NCI-H1417 treated with DMSO at 0.1 percent for 48 hours (cell line): Measurements from ENCODE around the gene ATP5PF.
"Not testable (repeated sequence)": the region's sequence is repeated elsewhere in the genome, so short reads cannot be mapped to it uniquely, and the experiment has no call there.

ENCODE experiments used
- DNase-seq: peaks from one replicate; lab custom pipeline; 2025; lab: John Stamatoyannopoulos, UW

The ATP5PF gene

GRCh38 chr21:25722631-25723030 lies 12.1 kb downstream of the ATP5PF start:
- no peak for DNase-seq

- DNase-seq: no peak
These were observed 12.7 kb downstream of the ATP5PF start for GRCh38 chr21:25721987-25722386.

GRCh38 chr21:25717491-25718147 lies 17.1 kb downstream of the ATP5PF start:
- DNase-seq: no peak

- DNase-seq: not testable (repeated sequence)
These were observed 20.6 kb downstream of the ATP5PF start for GRCh38 chr21:25714066-25714465.

GRCh38 chr21:25710550-25710949 lies 24.2 kb downstream of the ATP5PF start:
- no peak for DNase-seq

GRCh38 chr21:25709684-25710265 lies 24.9 kb downstream of the ATP5PF start:
- no peak for DNase-seq

- peak; percentile 33 for DNase-seq
These were observed 26.1 kb downstream of the ATP5PF start for GRCh38 chr21:25708467-25709065.

GRCh38 chr21:25701529-25701928 lies 33.2 kb downstream of the ATP5PF start:
- no peak for DNase-seq

GRCh38 chr21:25700741-25701140 lies 34.0 kb downstream of the ATP5PF start:
- no peak for DNase-seq

- DNase-seq: not testable (repeated sequence)
These were observed 39.2 kb downstream of the ATP5PF start for GRCh38 chr21:25695461-25695860.

- no peak for DNase-seq
These were observed 42.7 kb downstream of the ATP5PF start for GRCh38 chr21:25691976-25692375.

- DNase-seq: no peak
These were observed 45.5 kb downstream of the ATP5PF start for GRCh38 chr21:25689226-25689625.

- no peak for DNase-seq
These were observed 46.2 kb downstream of the ATP5PF start for GRCh38 chr21:25688275-25689155.

GRCh38 chr21:25687787-25688186 lies 46.9 kb downstream of the ATP5PF start:
- DNase-seq: no peak

GRCh38 chr21:25682382-25682781 lies 52.3 kb downstream of the ATP5PF start:
- DNase-seq: no peak

- no peak for DNase-seq
These were observed 58.3 kb downstream of the ATP5PF start for GRCh38 chr21:25676451-25676850.
